RWPE1 (cell line): Measurements from ENCODE around the gene TMEM125.

ENCODE experiments used
- CTCF ChIA-PET: fragments of 350-600 bp; sonication (Branson Sonifier 250); formaldehyde crosslinking; extraction: SDS; loops from one replicate; lab custom pipeline; 2021; lab: Yijun Ruan, JAX
- POLR2A ChIA-PET: fragments of 400-600 bp; formaldehyde crosslinking; extraction: SDS; loops from one replicate; lab custom pipeline; 2020; ENCODE audit warnings: antibody characterized with exemption; ENCODE audit not compliant: low non-redundant PET; lab: Yijun Ruan, JAX
- DNase-seq: peaks from one replicate; pipeline ENCODE4 v3.0.0; 2012; ENCODE audit warnings: low spot score
- H3K27ac ChIP-seq: fragments of 450-650 bp; 2 replicates; pipeline ENCODE4 v1.5.1; 2017
- CTCF ChIP-seq: fragments of 450-650 bp; conservative IDR thresholded peaks from 2 replicates; pipeline ENCODE4 v1.5.1; 2017; ENCODE audit warnings: low read depth, mild to moderate bottlenecking

The TMEM125 gene

GRCh38 chr1:43241413-43241836, 28.4 kb upstream of the TMEM125 start:
- H3K27ac ChIP-seq, result no peak overlapping the region
- DNase-seq, result peak; percentile 79
- POLR2A ChIA-PET, result no interaction called here
- CTCF ChIA-PET, result no interaction called here
- TF ChIP-seq CTCF, result no peak

- ChIA-PET POLR2A (no interaction called here), CTCF (interaction anchor here (0.6 to 0.7 kb wide), 2 partner anchors 12 to 691 kb away, joined by 3 to 4 read pairs; no protein-coding TSS in a partner anchor)
- TF ChIP-seq CTCF, result no peak
- no peak for DNase-seq
- H3K27ac ChIP-seq, result no peak overlapping the region
Observed at GRCh38 chr1:43243299-43243698, 26.5 kb upstream of the TMEM125 start.

DNA sequence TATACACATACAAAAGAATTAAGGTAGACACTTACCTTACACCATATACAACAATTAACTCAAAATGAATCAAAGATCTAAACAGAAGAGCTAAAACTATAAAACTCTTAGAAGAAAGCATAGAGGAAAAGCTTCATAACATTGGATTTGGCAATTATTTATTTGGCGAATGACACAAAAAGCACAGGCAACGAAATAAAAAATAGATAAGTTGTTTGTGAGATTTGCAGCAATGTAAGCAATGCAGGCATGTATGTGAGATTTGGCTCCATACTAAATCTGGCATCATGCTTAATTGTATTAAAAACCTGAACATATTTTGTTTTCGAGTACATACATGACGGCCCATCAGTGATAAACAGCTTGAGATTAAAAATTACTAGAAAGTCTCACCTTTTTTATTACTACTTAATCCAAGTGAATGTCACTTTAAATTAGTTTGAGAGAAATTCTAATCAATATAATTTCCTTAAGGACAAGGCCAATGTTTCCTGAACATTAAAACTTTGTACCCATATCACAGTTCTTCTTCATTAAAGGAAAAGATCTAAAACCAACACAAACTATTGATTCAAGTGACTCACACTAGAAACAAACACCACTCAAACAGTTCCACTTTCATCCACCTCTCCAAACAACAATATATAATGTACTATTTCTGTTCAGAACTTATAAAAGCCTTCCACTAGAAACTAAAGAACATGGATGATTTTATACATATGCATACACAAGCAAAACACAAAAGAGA, 23.1 kb upstream of the TMEM125 start:
- no peak overlapping the region for H3K27ac ChIP-seq
- no peak for DNase-seq
- ChIA-PET CTCF (no interaction called here), POLR2A (no interaction called here)
- TF ChIP-seq CTCF, result no peak

DNA sequence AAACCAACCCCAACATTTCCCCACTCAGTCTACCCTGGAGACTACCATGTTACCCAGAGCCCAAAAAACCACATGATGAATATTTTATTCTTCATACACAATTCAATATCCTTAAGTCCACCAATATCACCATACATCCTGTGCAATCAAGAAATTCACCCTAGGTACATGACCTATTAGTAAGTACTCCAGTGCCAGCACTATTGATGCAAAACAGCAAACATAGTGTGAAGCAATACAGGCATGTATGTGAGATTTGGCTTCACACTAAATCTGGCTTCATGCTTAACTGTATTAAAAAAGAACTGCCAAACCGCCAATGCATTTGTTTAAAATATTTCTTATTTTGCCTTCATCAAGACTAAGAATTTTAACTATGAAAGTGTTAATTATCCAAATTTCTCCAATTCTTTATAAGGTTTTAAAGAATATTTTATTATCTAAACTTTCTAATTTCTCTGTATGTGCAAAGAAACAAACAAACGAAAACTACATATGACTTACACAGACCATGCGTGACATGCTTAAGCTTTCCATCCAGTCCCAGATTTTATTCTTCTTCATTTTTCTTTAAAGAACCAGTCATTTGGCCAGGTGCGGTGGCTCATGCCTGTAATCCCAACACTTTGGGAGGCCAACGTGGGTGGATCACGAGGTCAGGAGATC, 22.4 kb upstream of the TMEM125 start:
- no peak for TF ChIP-seq CTCF
- POLR2A ChIA-PET, result no interaction called here
- CTCF ChIA-PET, result no interaction called here
- no peak overlapping the region for H3K27ac ChIP-seq
- DNase-seq, result no peak

DNA sequence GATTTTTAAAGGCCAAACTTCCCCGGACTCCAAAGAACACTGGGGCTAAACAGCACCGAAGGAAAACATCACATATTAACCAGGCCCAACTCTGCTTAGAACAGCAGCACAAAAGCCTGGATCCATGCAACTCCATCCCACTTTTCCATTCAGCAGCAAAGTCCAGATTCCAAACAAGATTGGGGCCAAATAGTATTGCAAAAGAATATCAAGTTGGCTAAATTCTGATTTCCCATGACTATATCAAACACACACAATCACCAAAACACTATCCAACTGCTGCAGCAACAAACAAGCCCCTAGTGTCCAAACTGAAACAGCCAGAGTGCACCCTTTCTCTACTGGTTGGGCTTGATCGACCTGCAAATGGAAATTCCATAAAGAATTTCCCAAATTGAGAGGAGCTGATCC, 19.4 kb upstream of the TMEM125 start:
- ChIA-PET POLR2A (no interaction called here), CTCF (interaction anchor here (0.7 kb wide), 1 partner anchor 21 kb away, joined by 3 read pairs; no protein-coding TSS in a partner anchor)
- no peak for DNase-seq
- H3K27ac ChIP-seq, result no peak overlapping the region
- no peak for TF ChIP-seq CTCF

GRCh38 chr1:43251024-43251423, 18.8 kb upstream of the TMEM125 start:
- CTCF ChIA-PET, result interaction anchor here (0.7 kb wide), 1 partner anchor 21 kb away, joined by 3 read pairs; no protein-coding TSS in a partner anchor
- POLR2A ChIA-PET, result no interaction called here
- DNase-seq, result no peak
- H3K27ac ChIP-seq, result no peak overlapping the region
- no peak for TF ChIP-seq CTCF
